NT2/D1 (cell line): ENCODE data around the gene RALB.

Experiments
- SUZ12 ChIP-seq: IDR thresholded peaks from 2 replicates; pipeline ENCODE4 v1.6.1; 2011; ENCODE audit not compliant: insufficient read length, insufficient read depth; ENCODE audit errors: extremely low read depth
- YY1 ChIP-seq: IDR thresholded peaks from 2 replicates; pipeline ENCODE4 v1.6.1; 2011; ENCODE audit not compliant: insufficient read length, insufficient read depth
- ZNF274 ChIP-seq: IDR thresholded peaks from 2 replicates; pipeline ENCODE4 v1.6.1; 2011; ENCODE audit warnings: mild to moderate bottlenecking, low read depth, low read length

DNA sequence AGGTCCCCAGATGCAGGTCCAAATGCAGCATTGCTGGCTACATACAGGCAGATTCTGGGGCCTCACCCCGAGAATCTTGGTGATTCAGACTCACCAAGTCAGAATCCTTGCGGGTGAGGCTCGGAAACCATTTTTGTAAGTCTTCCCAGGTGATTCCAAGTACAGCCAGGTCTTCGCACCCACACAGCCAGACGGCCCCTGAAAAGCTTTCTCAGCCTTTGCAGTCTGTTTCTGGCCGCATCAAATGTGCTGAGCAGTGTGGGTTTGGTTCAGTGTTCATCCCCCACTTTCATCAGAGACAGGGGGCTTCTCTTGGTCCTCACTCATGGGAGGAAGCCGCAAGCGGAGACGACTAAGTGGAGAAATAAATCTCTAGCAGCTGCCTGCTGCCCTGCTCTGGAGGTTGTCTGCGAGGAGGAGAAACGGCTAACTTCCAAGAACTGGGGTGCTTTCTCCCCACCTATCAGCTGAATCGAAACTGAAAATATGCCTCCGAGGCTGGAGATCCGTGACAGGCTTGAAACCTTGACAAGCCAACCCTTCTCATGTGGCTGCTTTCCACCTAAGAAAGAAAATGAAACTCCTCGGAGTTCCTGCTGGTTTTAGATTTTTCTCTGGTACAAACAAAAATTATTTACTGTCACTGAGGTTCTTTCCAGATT is 20.5 kb upstream of the RALB start:
- TF ChIP-seq SUZ12: no peak
- no peak for TF ChIP-seq YY1
- no peak for TF ChIP-seq ZNF274
